H1 (cell line): ENCODE results near the gene PIK3R1. TPM values are rescaled to one million over a fixed set of nuclear protein-coding genes. Genes with fewer than 3 reads are reported as not detected.

Source experiments
- CEBPB ChIP-seq: IDR thresholded peaks from 2 replicates; pipeline ENCODE4 v1.6.1; 2012; ENCODE audit warnings: low read depth, low read length
- EP300 ChIP-seq, 2 experiments: IDR thresholded peaks; 1 replicate in 1 of 2; 2 replicates in 1 of 2; pipeline ENCODE4 v1.6.1; 2011 to 2012; ENCODE audit warnings: low read depth in 2 of 2, low read length in 2 of 2, mild to moderate bottlenecking in 2 of 2, borderline replicate concordance in 1 of 2, inconsistent platforms in 1 of 2, moderate library complexity in 1 of 2
- PHF8 ChIP-seq: fragments of 200-600 bp; sonication (generic); conservative IDR thresholded peaks from 2 replicates; pipeline ENCODE4 v1.7.1; 2012; ENCODE audit warnings: low read depth, mild to moderate bottlenecking, inconsistent platforms, low read length, moderate library complexity
- RXRA ChIP-seq: IDR thresholded peaks from 2 replicates; pipeline ENCODE4 v1.6.1; 2011; ENCODE audit warnings: low read depth, mild to moderate bottlenecking, low read length, moderate library complexity; ENCODE audit not compliant: insufficient read depth
- SP2 ChIP-seq: IDR thresholded peaks from 2 replicates; pipeline ENCODE4 v1.6.1; 2012; ENCODE audit warnings: mild to moderate bottlenecking, low read length, inconsistent platforms
- TAF1 ChIP-seq: IDR thresholded peaks from 2 replicates; pipeline ENCODE4 v1.6.1; 2011; ENCODE audit warnings: mild to moderate bottlenecking, low read depth, low read length
- TCF12 ChIP-seq: IDR thresholded peaks from 2 replicates; pipeline ENCODE4 v1.6.1; 2011; ENCODE audit warnings: low read depth, mild to moderate bottlenecking, low read length
- polyA plus RNA-seq, 7 experiments: library from polyadenylated mRNA; depleted of rRNA in 3 of 7; stranded (reverse) in 5 of 7; unstranded in 2 of 7; fragments of >200 nt in 5 of 7; fragments of 200-250 nt in 2 of 7; gene quantifications; 1 replicate in 5 of 7; 2 replicates in 1 of 7; 4 replicates in 1 of 7; pipeline versions ENCODE4 v1.2.1 to v1.2.3, GENCODE V29; 2011 to 2013; ENCODE audit warnings: missing spikeins in 2 of 7, mixed read lengths in 2 of 7
- total RNA-seq: library from RNA; stranded (reverse); fragmentation: NEBNext Ultra II Directional; extraction: Animal tissue kit (Norgen Biotek cat#: 25700); gene quantifications from 2 replicates; pipeline ENCODE4 v1.2.1, GENCODE V29; 2021
- TF ChIP-seq, protein P1 (sequence below): IDR thresholded peaks from 2 replicates; pipeline ENCODE4 v1.6.1; 2012; ENCODE audit warnings: low read length, inconsistent platforms

Gene PIK3R1
- total and polyA plus RNA-seq, 2 of the 8 experiments (the other 6 are each of a cell fraction or from before 2014, with no cell fraction given) = 2.3 to 13.7 TPM

DNA sequence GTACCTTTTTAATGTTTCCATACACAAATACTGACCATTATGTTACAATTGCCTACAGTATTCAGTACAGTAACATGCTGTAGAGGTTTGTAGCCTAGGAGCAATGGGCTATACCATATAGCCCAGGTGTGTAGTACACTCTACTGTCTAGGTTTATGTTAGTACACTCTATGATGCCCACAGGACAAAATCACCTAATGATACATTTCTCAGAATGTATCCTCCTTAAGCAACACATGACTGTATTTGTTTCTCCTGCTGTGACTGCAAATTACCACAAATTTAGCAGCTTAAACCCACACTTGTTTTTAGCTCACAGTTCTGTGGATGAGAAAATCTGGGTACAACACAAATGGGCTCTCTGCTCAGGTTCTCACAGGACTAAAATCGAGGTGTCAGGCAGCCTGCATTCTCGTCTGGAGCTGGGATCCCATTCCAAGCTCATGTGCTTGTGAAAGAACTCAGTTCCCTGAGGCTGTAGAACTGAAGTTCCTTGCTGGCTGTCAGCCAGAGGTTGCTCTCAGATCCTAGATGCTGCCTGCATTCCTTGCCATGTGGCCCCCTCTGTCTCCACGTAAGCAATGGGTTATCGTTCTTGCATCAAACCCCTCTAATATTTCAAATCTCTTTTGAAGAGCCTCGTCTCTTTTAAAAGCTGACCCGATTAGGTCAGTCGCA, 38.6 kb upstream of the PIK3R1 start (continued):
- TF ChIP-seq, protein P1, sequence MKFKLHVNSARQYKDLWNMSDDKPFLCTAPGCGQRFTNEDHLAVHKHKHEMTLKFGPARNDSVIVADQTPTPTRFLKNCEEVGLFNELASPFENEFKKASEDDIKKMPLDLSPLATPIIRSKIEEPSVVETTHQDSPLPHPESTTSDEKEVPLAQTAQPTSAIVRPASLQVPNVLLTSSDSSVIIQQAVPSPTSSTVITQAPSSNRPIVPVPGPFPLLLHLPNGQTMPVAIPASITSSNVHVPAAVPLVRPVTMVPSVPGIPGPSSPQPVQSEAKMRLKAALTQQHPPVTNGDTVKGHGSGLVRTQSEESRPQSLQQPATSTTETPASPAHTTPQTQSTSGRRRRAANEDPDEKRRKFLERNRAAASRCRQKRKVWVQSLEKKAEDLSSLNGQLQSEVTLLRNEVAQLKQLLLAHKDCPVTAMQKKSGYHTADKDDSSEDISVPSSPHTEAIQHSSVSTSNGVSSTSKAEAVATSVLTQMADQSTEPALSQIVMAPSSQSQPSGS = no peak
- no peak for TF ChIP-seq TAF1
- TF ChIP-seq SP2 = no peak
- TF ChIP-seq EP300 (IDR thresholded peaks at IDR 0.05; ENCODE audit: borderline replicate concordance in 1 of 2, low read depth in 2 of 2, low read length in 2 of 2) = no peak
- no peak for TF ChIP-seq PHF8
- TF ChIP-seq TCF12 = no peak
- TF ChIP-seq CEBPB = no peak
- TF ChIP-seq RXRA = no peak
